GM21360 (cell line): ENCODE data around the gene H1-8.
"Not testable (repeated sequence)": the region's sequence is repeated elsewhere in the genome, so short reads cannot be mapped to it uniquely, and the experiment has no call there.

ENCODE experiments used
- ATAC-seq: cut with Tn5 transposase; IDR thresholded peaks from one replicate; pipeline ENCODE4 v1.9.1; 2021; ENCODE audit warnings: mild to moderate bottlenecking, moderate library complexity; ENCODE audit not compliant: unreplicated experiment

The H1-8 gene, protein sequence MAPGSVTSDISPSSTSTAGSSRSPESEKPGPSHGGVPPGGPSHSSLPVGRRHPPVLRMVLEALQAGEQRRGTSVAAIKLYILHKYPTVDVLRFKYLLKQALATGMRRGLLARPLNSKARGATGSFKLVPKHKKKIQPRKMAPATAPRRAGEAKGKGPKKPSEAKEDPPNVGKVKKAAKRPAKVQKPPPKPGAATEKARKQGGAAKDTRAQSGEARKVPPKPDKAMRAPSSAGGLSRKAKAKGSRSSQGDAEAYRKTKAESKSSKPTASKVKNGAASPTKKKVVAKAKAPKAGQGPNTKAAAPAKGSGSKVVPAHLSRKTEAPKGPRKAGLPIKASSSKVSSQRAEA

GRCh38 chr3:129543156-129543790 lies at the start of gene H1-8:
H1-8 (plus strand) TSS chr3:129543175; CDS start chr3:129543219, 44 bp downstream.
- no peak for ATAC-seq

DNA sequence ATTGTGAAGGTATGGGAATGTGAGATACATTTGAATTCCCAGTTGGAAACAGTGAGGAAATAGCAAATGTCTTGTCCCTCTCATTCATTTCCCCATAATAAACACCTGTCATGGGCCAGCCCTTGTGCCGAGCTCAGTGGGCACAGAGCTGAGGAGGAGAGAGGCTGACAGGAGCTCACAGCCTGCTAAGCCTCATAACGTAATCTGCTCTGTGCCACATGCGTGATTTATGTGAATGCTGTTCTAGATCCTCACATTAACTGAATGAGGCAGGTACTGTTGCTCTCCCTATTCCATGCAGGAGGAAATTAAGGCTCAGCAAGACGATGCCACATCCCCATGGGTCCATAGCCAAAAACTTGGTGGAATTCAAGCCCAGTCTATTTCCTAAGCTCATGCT lies 49.8 kb upstream of the H1-8 start:
- no peak for ATAC-seq

DNA sequence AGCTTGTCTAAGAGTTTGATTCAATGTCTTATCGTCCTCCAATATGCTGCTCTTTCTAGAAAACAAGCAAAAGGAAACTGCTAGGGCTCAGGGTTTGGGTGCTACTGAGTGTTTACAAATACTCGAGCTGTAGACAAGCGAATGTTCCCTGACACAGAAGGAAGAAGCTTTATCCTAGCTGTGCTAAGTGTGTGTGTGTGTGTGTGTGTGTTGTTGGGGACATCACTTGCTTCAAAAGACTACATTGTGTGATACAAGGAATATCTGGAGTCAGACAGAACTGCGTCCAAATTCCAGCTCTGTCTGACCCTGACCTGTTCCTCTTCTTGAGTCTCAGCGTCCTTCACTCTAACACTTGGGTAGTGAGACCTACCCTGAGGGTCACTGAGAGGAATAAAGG lies 48.5 kb upstream of the H1-8 start:
- not testable (repeated sequence) for ATAC-seq

- ATAC-seq = not testable (repeated sequence)
These were observed 47.9 kb upstream of the H1-8 start for GRCh38 chr3:129495006-129495639.

- not testable (repeated sequence) for ATAC-seq
These were observed 45.1 kb upstream of the H1-8 start for GRCh38 chr3:129497876-129498275.

DNA sequence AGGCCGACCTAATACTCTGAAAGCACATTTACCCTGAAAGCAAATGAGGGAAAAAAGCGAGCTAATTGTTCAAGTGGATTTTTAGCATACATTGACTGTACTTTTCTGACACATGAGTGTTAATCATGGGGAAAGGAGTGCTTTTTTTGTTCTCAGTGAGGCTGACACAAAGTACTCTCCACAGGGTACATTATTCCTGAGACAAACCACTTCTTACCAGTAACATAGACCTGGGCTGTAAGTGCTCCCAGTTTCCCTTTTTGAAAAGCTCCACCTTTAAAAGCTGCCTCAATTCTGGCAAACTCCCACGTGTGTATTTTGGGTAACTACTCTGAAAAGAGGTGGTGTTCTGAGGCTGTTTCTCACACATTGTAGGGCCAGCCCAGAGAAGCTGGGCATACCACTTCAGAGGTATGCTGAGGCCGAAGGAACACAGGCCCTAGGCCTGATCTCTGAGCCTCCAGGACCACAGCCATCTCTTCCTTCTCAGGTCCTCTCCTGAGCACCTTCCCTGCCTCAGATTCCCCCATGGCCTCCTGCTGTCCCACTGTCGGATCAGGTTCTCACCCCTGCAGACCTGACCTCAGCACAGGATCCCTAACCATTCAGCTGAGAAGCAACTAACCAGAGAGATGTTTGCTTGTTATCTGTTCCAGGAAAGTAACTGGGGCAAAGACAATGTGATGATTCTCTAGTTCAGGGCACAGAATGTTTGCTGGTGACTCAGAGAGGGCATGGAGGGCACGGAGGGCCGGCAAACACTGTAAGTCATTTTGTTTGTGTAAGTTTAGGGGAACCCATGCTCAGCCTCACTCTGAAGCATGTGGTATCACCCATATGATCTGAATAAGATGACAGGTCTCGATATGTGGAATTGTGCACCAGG lies 44.1 kb upstream of the H1-8 start:
- ATAC-seq = not testable (repeated sequence)

GRCh38 chr3:129499604-129500333 lies 43.2 kb upstream of the H1-8 start:
- ATAC-seq = not testable (repeated sequence)

DNA sequence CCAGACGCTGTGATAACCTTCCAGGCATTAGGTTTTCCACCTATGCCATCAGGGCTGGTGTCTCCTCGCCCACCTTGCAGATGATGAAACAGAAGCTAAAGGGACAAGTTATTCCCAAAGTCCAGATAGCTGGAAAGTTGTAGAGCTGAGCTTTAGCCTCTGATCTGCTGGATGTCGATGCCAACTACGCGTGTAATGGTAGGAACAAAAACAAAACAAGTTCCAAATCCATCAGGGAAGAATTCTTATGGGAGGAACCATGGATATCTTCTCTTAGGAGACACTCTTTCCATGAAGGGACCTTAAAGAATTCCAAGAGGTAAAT lies 42.7 kb upstream of the H1-8 start:
- ATAC-seq = no peak

DNA sequence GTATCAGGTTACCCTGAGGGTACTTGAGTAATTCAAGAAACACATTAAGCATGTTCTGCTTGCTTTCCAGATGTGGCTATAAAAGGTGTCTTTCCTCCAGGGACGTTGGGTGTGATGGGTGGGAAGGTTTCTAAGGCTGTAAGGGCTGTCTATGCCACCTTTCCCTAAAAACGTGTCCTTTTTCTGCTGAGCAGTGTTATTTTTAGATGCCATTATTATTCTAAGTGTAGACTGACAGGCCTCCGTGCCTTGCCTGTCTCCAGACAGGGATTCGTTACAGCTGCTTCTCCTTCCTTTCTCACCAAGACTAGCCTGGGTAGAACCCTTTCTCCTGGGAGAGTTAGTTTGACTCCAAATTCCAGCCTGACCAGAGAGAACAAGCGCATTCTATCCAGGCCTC lies 41.3 kb upstream of the H1-8 start:
- no peak for ATAC-seq

DNA sequence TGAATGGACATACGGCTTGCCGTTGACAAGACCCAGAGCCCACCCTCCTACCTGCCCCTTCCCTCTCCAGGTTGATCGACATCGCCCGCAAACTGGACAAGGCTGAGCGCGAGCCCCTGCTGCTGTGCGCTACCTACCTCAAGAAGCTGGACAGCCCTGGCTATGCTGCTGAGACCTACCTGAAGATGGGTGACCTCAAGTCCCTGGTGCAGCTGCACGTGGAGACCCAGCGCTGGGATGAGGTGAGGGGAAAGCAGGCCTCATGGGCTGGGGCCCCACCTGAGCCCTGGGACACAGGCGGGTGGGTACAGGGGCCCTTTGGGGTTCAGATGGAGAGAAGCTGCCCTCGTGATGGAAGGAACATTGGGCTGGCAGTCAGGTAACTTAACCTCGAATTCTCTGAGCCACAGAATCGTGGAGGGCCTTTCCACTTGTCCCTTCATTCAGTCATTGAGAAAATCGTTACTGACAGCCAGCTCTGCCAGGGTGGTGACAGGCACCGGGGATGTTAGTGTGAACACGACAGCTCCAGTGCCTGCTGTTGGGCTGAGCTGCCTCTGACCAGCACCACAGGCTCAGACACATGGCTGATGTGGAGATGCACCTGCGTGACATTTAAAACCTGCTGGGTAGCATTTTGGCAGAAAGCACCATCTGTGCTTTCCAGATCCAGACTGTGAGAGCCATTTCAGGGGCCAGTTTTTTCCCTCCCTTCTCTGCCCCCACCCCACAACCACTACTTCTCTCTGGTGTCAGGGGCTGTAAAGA lies 40.1 kb upstream of the H1-8 start:
- ATAC-seq = no peak

DNA sequence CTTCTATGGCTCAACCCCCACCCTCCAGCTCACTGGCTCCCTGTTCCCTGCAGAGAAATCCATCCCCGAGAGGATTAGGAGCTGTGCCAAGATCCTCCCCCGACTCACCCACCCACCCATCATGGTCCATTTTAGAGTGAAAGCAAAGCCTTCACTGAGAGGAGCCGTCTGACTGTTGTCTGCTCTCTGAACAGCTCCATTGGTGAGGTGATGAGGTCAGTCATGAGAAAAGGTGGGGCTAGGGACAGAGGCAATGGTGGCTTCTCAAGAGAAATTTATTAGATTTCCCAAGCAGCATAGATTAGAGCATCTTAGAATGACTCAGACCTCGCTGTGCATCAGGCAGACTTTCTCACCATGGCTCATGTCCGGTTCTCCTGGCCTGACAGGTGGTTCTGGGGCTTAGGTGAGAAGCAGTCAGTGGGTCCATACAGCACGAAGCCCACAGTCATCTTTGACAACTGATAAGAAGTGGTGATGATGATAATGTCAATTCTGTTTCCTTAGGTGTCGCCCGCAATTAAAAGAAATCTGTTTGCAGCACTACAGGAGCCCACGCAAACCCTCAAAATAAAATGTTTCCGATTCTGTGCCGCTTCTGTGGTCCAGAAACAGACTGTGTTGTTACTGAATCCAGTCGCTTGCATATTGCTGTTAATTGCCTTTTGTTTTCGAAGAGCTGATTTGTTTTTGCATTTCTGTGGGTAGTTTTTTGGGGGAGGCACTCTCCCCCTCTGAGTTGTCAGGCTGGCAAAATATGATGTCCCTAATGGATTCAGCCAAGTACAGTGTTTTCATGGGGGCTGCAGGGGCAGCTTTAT lies 39.3 kb upstream of the H1-8 start:
- ATAC-seq = no peak

DNA sequence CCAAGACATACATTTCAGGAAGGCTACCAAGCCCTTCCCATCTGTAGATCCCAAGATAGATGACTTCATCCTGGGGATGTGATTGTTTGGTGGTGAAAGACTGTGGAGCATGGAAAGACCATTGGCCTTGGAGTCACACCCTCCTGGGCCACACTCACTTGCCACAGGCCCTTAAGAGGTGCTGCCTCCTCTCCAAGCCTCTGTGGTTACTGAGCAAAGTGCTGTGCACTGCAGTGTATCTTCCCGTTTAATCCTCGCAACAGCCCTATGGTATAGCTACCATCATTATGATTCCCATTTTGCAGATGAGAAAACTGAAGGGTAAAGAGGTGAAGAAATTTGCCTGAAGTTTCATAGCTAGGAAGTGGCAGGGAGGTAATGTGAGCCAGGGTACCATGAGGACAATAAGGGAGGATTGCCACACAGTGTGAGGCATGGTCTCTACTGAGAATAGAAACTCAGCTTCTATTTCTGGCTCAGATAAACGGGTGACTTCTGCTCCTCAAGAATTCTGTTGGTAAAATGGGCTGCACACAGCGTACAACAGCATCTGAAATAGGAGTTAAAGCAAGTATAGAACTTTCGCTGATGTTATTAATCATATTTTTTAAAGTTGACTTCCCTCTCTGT lies 38.4 kb upstream of the H1-8 start:
- no peak for ATAC-seq

GRCh38 chr3:129505341-129505740 lies 37.6 kb upstream of the H1-8 start:
- no peak for ATAC-seq

GRCh38 chr3:129506231-129506742 lies 36.7 kb upstream of the H1-8 start:
- no peak for ATAC-seq

- ATAC-seq = no peak
These were observed 35.7 kb upstream of the H1-8 start for GRCh38 chr3:129507181-129507831.

DNA sequence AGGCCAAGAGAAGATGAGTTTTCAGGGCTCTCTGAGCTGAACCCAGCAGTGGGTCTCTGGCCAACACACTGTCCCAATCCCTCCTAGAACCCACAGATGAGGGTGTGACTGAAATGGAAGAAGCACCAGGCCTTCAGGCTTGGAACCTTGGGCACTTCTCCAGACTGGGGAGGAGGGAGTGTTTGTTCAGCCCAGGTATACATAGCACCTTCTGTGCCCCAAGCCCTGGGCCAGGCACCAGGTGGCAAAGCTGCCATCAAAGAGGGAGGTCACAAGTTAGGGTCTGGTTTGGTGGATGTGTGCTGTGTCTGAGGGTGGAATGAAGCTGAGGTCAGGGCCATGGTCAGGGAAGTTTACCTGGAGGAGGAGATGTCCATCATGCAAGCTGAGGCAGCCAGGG lies 30.4 kb upstream of the H1-8 start:
- no peak for ATAC-seq

- ATAC-seq = no peak
These were observed 29.3 kb upstream of the H1-8 start for GRCh38 chr3:129513705-129514104.

DNA sequence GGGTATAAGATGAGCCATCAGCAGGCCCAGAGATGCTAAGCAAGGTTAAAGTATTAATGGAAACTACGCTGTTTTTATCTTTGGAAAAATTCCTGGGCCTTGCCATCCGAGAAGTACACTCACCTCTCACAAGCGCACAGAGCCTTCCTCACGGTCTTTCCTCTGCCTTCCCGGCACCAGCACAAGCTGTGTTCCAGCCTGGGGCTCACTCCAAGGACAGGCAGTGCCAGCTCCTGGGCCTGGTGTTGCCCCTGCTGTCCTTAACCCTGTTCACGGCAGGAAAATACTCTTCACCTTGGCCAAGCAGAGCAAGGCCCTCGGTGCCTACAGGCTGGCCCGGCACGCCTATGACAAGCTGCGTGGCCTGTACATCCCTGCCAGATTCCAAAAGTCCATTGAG lies 28.9 kb upstream of the H1-8 start:
- no peak for ATAC-seq
